HUDEP-2 (cell line): Measurements from ENCODE around the gene CPA5.

Source experiments
- DNase-seq, 76 experiments: peaks; one replicate each; lab custom pipeline; 2025; ENCODE audit not compliant: unreplicated experiment in 76 of 76; lab: John Stamatoyannopoulos, UW

CPA5 gene

GRCh38 chr7:130332259-130333053 is 12.2 kb upstream of the CPA5 start:
- DNase-seq, result no peak

GRCh38 chr7:130333832-130334231 is 10.8 kb upstream of the CPA5 start:
- no peak for DNase-seq

DNA sequence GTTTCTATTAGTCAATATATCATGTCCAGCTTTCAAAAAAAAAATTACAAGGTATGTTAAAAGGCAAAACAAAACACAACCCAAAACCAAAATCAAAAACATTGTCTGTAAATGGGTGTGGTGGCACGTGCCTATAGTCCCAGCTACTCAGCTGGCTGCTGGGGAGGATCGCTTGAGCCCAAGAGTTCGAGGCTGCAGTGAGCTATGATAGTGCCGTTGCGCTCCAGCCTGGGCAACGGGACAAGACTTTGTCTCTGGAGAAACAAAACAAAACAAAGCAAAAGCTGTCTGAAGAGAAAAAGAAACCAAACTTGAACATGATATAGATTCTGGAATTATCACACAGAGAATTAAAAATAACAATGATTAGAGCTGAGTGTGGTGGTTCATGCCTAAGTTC is 10.3 kb upstream of the CPA5 start:
- DNase-seq, result no peak

DNA sequence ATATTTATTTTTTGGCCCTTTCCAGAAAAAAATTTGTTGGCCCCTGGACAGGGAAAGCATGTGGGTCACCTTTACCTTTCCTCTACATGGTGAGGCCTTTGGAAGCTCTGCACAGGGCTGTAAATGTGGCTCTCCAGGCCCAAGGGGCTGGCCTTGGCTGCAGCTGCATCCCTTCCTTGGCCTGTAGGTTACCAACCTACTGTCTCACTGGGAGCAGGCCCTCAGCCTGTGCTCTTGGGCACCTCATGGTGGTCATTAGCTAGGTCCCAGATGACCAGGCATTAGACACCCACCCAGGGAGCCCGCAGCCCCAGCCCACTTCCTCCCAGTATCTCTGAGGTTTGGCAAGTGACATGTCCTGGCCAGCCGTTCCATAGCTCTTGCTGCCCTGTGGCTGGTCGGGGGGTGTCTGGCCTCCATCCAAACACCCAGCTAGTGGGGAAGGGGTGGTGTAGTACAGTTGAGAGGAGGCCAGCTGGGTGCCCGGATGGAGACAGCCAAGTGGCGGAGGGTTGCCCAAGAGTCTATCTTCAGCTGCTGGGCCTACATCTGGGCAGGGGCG is 7.1 kb upstream of the CPA5 start:
- DNase-seq, result no peak

- no peak for DNase-seq
Observed at GRCh38 chr7:130338233-130338632, 6.4 kb upstream of the CPA5 start.

DNA sequence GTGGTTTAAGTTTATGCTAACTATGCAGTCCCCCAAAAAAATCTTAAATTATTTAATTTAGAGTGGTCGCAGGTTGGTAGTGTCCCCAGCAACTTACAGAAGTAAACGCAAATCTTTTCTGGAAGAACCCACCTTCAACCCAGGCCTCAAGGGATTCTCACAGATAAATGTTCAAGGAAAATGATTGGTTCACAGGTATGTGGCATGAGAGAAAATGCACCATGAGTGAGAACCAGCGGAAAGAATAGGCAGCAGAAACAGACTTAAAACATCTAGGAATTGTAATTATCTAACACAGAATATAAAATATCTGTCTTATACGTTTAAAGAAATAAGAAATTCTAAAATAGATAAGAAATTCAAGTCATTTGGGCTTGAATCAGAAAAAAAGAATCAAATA is 2.7 kb upstream of the CPA5 start:
- no peak for DNase-seq

DNA sequence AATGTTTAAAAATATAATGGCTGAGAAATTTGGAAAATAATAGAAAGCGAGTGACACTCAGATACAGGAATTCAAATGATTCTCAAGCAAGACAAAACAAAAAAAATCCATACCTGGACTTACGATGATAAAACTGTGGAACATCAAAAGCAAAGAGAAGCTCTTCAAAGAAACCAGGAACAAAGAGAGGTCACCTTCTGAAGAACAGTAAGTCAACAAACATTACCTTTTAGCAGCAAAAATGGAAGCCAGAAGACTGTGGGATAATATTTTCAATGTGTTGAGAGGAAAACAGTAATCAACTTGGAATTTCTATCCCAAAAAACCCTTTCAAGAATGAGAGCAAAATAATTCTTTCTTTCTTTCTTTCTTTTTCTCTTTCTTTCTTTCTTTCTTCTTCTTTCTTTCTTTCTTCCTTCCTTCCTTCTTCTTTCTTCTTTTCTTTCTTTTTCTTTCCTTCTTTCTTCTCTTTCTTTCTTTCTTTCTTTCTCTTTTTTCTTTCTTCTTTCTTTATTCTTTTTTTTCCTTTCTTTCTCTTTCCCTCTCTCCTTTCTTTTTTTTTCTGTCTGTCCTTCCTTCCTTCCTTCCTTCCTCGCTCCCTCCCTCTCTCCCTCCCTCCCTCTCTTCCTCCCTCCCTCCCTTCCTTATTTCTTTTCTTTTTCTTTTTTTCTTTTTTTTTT is 1.8 kb upstream of the CPA5 start:
- DNase-seq, result no peak

DNA sequence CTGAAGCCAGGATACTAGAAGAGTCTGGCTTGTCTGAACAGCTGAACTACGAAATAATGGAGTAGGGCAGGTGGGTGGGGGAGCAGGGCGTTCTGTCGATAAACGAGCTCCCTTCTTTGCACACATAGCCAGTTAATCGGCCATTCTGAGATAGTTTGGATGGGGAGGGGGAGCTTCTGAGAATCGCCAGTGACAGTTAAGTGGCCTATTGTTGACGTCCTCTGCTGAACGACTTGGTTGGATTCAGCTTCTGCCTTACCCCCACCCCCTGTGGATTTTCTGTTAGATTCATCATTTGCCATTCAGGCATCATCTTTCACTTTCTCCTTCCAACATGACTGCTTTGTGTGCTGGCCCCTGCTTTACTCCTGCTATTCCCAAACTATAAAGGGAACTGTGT is 520 bp downstream of the CPA5 start:
- DNase-seq, result no peak

DNA sequence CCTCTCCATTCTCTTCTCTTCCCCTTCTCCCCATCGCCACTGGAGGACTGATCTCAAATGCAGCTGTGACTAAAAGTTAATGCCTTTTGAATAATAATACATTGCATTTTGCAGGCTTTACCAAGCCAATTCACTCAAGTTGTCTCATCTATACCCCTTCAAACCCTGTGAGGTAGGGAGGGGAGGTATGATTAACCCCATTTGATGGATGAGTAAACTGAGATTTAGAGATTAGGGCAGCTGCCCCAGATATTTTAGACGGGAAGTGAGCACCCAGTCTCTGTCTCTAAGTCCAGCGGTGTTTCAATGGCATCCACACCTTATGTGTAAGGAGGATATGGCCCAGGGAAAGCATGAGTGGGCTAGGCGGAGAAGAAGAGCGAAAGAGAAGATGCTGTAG is 1.1 kb downstream of the CPA5 start:
- no peak for DNase-seq

- no peak for DNase-seq
Observed at GRCh38 chr7:130346177-130346905, 1.7 kb downstream of the CPA5 start.

GRCh38 chr7:130346941-130347340 is 2.3 kb downstream of the CPA5 start:
- no peak for DNase-seq

GRCh38 chr7:130349911-130350782 is 5.5 kb downstream of the CPA5 start:
- DNase-seq, result no peak

- DNase-seq, result no peak
Observed at GRCh38 chr7:130350945-130351790, 6.6 kb downstream of the CPA5 start.

DNA sequence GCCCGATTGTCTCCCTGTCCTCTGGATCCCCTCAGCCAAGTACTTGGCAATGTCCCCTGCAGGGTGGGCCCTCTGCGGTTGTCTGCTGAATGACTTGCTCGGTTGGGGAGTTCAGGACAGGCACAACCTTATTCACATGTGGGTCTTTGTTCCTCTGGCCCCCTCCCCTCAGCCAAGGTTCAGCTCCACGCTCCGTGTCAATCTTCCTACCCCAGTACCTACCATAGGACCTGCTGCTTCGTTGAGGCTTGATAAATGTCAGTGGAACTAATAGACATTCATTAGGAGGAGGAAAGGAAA is 7.1 kb downstream of the CPA5 start:
- no peak for DNase-seq

DNA sequence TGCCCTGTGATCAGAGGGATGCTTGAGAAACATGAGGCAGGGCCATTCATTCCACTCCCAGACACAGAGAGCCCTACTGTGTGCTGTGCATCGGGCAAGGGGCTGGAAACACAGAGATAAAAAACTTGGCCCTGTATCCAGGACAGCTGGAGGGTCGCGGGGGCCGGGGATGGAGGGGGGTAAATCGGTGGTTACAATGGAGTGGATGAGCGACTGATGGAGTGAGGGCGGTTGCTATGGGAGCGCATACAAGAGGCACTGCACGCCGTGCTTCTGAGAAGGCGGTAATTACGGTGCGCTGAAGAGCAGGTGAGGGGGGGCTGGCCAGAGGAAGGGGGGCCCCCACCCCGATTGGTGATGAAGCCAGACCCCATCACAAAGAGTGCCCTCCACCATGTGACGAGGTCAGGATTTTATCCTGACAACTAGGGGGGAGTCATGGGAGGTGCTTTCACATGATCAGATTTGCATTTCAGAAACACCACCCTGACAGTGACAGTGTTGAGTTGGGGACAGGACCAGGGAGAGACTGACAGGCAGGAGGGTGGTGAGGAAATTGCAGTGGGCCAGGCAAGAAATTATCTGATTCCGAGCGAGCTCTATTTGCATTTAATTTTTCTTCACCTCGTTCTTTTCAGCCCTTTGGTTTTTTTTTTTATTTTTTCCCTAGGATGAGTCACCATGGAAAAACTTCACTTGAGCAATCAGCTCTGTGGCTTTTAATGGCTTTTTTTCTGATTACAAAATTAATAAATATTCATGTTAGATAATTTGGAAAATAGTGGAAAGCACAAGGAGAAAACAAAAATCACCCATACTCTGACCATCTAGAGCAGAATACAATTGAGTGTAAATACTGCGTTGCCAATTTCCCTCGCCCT is 7.8 kb downstream of the CPA5 start:
- no peak for DNase-seq

DNA sequence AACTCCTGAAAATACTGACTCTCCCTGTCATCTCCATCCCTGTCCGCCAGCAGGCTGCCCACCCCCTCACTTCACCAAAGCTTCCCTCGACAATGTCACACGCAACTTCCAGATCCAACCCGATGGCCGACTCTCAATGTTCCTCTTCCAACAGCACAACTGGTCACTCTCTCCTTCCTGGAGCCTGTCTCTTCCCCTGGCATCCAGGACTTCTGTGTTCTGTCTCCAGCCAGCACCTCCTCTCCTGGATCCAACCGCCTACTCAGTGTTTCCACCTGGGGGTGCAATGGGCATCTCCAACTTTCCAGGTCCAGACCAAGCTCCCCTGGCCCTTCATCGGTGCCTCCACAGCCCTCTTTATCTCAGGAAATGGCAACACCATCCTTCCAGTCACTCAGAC is 8.6 kb downstream of the CPA5 start:
- DNase-seq, result no peak

GRCh38 chr7:130356121-130356875 is 11.7 kb downstream of the CPA5 start:
- DNase-seq, result no peak
